ENCODE data around the gene SPAG7. TPM values are rescaled to one million over a fixed set of nuclear protein-coding genes. Genes with fewer than 3 reads are reported as not detected.

Gene SPAG7
- total RNA-seq, 1 donor from 2014 or later, result 64.8 TPM

DNA sequence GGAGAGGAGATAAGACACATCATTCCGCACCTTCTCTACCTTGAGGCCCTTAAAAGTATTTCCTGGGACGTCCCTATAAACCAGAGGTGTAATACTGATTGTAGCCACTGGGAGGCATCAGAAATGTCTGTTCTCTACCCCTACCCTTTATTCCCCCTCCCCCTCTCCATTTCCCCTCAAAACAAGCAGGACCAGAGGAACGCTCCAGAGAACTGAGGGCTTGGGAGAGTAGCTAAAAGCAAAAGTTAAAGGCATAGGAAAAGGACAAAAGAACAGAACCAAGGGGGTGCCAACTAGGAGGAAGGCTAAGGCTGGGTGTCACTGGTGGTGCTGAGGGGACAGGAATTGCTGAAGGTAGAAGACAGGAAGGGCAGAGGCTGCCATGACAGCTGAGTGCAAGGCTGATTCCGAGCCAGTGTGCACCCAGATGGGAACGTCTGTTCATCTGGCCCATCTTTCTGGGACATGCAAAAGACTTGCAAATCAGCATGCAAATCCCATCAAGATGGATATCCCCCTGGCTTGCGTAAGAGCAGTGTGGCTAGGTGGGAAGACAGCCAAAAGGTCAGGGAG is 13.1 kb upstream of the SPAG7 start:
- H3K36me3 ChIP-seq, result peaks cover 64% of the 10 kb centered on the region
- ATAC-seq, result peak; percentile 75

DNA sequence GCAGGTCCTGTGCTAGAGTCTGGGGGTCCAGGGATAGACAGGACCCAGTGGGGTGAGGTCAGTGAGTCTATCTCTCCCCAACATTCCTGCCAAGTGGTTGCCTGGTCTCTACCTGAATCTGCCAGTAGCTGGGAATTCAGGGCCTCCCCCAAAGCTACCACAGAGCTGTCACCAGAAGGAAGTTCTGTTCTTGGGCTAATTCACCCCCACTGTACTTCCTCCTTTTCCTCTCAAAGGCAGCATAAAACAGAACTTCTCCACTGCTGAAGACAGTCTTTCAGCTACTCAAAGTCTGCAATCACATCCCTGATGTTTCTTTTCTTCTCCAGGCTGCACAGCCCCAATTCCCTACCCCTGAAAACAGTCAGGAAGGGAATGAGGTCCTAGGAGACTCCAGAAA is 11.1 kb upstream of the SPAG7 start:
- Histone ChIP-seq H3K27me3 (no peaks in the 10 kb centered on the region), H3K9me3 (no peaks in the 10 kb centered on the region), H3K27ac (no peak overlapping the region), H3K4me3 (no peak overlapping the region), H3K4me1 (peaks cover 3% of the 10 kb centered on the region), H3K36me3 (peaks cover 70% of the 10 kb centered on the region)
- ATAC-seq (peak; percentile 71), DNase-seq (no peak)
- intact Hi-C loops (cut with DNase I), result no loop called here
- TF ChIP-seq, protein P1, sequence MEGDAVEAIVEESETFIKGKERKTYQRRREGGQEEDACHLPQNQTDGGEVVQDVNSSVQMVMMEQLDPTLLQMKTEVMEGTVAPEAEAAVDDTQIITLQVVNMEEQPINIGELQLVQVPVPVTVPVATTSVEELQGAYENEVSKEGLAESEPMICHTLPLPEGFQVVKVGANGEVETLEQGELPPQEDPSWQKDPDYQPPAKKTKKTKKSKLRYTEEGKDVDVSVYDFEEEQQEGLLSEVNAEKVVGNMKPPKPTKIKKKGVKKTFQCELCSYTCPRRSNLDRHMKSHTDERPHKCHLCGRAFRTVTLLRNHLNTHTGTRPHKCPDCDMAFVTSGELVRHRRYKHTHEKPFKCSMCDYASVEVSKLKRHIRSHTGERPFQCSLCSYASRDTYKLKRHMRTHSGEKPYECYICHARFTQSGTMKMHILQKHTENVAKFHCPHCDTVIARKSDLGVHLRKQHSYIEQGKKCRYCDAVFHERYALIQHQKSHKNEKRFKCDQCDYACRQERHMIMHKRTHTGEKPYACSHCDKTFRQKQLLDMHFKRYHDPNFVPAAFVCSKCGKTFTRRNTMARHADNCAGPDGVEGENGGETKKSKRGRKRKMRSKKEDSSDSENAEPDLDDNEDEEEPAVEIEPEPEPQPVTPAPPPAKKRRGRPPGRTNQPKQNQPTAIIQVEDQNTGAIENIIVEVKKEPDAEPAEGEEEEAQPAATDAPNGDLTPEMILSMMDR (IDR thresholded peaks at IDR 0.05), result no peak

More for the DNA sequence above, 13.1 kb upstream of the SPAG7 start:
- TF ChIP-seq, protein P1 (IDR thresholded peaks at IDR 0.05), result peak; percentile 80
- no peaks in the 10 kb centered on the region for H3K9me3 ChIP-seq
- no peak for DNase-seq
- H3K4me3 ChIP-seq, result no peak overlapping the region
- no peak overlapping the region for H3K27ac ChIP-seq
- H3K4me1 ChIP-seq, result peaks cover 3% of the 10 kb centered on the region
- intact Hi-C loops (cut with DNase I), result loop anchor here (10.0 kb wide), 1 partner anchor 84 kb away; no protein-coding TSS in a partner anchor
- H3K27me3 ChIP-seq, result no peaks in the 10 kb centered on the region

DNA sequence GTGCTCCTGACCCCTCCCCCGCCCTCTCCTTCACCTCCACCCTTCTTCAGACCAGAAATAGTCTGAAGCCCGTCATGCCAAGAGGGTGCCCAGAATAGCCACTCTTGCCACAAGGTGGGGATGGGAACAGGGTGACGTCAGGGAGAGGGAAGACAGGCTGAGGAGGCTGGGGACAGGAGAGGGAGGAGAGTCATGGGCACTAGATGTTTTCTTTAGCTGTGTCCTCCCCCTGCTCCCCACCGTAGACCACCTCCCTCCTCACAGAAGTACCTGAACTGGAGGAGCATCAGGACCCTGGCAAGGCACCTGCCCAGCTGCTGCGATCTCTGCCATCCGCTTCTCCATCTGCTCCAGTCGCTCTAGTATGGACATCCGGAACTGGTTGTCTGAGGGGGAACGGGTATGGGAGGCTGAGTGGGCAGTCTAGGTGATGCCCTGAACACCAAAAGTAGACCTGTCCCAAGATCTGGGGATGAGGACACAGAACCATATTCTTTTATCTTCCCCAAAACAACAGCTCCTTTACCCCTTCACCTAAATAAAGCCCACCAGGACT is 6.6 kb upstream of the SPAG7 start:
- H3K36me3 ChIP-seq, result peaks cover 75% of the 10 kb centered on the region
- TF ChIP-seq, protein P1 (IDR thresholded peaks at IDR 0.05), result no peak
- H3K4me1 ChIP-seq, result peaks cover 6% of the 10 kb centered on the region
- no peaks in the 10 kb centered on the region for H3K9me3 ChIP-seq
- H3K27ac ChIP-seq, result no peak overlapping the region
- no peak overlapping the region for H3K4me3 ChIP-seq
- DNase-seq (no peak), ATAC-seq (no peak)
- H3K27me3 ChIP-seq, result no peaks in the 10 kb centered on the region
- intact Hi-C loops (cut with DNase I), result no loop called here

DNA sequence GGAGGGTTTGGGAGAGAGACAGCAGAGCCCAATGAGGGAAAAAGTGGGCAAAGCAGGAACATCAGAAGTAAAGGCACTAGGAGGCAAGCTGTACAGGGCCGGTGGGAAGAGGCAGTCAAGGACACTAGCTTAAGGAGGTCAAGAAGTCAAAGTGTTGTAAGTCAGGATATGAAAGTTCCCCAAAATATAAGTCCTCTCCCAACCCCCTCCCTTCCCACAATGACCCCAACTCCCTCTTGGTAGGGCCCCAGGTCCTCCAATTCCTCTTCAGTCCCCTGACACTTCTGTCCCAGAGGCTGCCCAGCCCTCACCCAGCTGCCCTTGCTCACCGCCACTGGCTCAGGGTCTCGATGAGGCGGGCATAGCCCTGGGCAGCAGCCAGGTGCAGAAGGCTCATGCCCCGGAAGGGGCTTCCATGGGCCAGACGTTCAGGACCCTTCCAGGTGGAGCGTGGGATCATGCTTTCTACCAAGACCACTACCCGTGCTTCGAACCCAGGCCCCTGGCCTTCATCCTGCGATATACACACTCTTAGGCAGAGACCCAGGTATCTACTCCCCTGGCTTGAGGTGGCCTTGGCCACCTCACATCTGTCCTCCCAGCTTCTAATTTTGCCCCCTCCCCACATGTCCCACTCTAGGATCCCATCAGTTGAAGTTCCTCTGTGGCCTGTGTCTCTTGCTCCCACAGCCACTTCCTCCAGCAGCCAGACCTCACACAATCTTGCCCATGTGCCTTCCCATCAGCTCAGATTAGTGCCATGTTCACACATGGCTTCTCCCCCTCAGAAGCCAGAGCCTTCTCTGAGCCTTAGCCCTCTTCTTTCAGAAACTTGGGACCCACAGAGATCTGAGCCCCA is 5.9 kb upstream of the SPAG7 start:
- ATAC-seq (peak; percentile 9), DNase-seq (no peak)
- intact Hi-C loops (cut with DNase I), result no loop called here
- H3K27me3 ChIP-seq, result no peaks in the 10 kb centered on the region
- TF ChIP-seq, protein P1 (IDR thresholded peaks at IDR 0.05), result no peak
- H3K9me3 ChIP-seq, result no peaks in the 10 kb centered on the region
- peaks cover 13% of the 10 kb centered on the region for H3K4me1 ChIP-seq
- no peak overlapping the region for H3K4me3 ChIP-seq
- H3K36me3 ChIP-seq, result peaks cover 73% of the 10 kb centered on the region
- no peak overlapping the region for H3K27ac ChIP-seq

DNA sequence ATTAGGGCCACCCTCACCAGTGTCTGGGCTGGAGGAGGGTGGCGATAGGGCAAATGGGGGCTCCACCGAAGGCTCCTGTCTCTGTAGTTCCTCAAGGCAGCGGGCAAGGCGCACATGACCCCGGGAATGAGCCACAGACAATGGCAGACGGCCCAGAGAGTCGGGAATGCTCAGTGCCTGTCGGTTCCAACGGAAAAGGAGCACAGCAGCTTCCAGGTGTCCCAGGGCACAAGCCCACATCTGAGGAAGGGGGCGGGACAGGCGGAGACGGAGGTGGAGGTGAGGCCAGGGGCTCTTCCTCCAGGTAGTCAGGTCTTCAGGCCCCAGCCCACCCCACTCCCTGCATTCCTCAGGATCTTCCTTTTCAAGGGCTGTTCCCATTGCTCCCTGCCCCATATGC is 5.1 kb upstream of the SPAG7 start:
- Histone ChIP-seq H3K27ac (no peak overlapping the region), H3K4me3 (no peak overlapping the region), H3K36me3 (peaks cover 66% of the 10 kb centered on the region), H3K27me3 (no peaks in the 10 kb centered on the region), H3K9me3 (no peaks in the 10 kb centered on the region), H3K4me1 (peaks cover 16% of the 10 kb centered on the region)
- no peak for ATAC-seq
- intact Hi-C loops (cut with DNase I), result no loop called here
- TF ChIP-seq, protein P1 (IDR thresholded peaks at IDR 0.05), result no peak
- DNase-seq, result no peak
